NCI-H1694 (cell line): ENCODE results near the gene C19orf33.
"Not testable (repeated sequence)": the region's sequence is repeated elsewhere in the genome, so short reads cannot be mapped to it uniquely, and the experiment has no call there.

Source experiments
- DNase-seq: peaks from one replicate; lab custom pipeline; 2025; lab: John Stamatoyannopoulos, UW

C19orf33 gene

DNA sequence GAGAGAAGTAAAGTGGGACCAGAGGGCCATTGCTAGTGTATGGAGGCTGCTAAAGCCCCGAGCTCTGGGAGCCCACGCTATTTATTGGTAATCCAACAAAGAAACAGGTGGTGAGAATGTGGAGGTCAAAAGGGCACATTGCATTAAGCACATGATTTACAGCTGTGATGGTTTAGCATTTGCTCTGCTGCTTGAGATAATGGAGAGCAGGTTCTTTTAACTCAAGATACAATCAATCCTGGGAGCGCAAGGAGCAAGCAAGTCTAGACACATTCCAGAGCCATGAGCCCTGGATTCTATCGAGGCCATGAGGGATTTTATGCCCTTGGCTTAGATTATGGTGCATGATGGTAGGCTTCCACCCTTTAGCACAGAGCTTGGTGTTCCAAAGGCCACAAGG is 35.0 kb downstream of the C19orf33 start:
- not testable (repeated sequence) for DNase-seq

DNA sequence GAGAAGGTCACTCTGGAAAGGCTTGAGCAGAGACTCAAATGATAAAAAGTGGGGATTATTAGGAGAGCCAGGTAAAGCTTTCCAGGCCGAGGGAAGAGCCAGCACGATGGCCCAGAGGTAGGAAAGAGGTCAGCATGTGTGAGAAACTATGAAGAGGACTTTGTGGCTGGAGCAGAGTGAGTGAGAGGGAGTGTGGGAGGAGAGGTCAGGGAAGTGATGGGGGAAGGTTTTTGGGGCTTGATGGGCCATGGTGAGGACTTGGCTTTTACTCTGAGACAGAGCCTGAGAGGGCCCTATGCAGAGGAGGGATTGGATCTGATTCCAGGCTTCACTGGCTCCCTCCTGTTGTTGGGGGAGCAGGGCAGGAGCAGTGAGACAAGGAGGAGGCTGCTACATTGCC is 36.9 kb downstream of the C19orf33 start:
- DNase-seq: no peak

DNA sequence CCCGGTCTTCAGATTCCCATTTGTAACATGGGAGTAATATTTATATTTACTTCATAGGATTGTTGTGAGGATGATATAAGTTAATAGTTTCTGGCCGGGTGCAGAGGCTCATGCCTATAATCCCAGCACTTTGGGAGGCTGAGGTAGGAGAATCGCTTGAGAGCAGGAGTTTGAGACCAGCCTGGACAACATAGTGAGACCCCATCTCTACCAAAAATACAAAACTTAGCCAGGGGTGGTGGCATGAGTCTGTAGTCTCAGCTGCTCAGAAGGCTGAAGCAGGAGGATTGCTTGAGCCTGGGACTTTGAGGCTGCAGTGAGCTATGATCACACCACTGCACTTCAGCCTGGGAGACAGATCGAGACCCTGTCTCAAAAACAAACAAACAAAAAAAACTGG is 42.8 kb downstream of the C19orf33 start:
- DNase-seq: no peak

DNA sequence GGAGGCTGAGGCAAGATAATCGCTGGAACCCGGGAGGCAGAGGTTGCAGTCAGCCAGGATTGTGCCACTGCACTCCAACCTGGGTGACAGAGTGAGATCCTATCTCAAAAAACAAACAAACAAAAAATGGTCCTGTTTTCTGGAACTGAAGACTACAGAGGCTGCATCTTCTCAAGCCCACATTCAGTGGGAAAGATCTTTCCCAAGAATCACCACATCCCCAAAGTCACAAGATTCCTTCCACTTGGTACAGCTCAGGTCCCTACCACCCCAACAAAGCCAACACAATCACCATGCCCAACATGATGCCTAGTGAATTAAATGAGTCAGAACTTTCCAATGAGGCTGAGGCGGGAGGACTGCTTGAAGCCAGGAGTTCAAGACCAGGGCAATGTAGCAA is 46.8 kb downstream of the C19orf33 start:
- DNase-seq: no peak

DNA sequence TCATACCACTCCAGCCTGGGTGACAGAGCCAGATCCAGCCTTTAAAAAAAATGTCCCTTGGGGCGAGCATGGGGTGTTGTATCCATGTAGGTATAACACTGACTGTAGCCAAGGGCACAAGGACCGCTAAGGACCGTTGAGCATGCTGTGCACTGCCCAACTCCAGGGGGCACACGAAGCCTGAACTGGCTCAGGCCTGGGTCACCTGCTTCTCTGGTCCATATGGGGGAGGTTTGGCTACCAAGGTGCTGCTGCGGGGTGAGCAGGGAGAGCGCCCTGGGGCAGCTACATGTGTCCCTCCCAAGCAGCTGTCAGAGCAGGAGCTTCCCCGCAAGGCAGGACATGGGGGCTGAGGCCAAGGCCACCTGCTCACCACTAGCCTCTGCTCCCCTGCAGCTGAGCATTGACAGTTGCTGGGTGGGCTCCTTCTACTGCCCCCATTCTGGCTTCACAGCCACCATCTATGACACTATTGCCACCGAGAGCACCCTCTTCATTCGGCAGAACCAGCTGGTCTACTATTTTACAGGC is 47.9 kb downstream of the C19orf33 start:
- no peak for DNase-seq

DNA sequence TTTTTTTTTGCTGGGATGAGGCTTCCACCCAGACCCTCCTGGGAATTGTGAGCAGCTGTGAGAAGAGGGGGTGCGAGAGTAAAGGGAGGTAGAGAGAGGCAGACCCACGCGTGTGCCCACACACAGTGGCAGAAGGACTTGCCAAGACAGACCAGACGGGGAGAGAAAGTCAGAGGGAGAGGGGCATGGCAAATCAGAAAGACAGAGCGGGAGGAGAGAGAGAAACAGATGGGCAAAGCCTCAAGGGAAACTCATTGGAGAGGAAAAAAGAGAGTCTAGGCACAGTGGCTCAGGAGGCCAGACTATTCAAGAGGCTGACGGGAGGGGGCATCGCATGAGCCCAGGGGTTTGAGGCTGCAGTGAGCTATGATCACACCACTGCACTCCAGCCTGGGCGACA is 48.6 kb downstream of the C19orf33 start:
- peak; percentile 87 for DNase-seq
